RWPE2 (cell line): Measurements from ENCODE around the gene CABLES2.

ENCODE experiments used
- ATAC-seq: fragments of 200-7000 bp; cut with Tn5 transposase; 3 replicates; pipeline ENCODE4 v1.9.1; 2021; ENCODE audit warnings: low read depth
- DNase-seq: peaks from one replicate; pipeline ENCODE4 v3.0.0-alpha.2; 2020; ENCODE audit warnings: low spot score
- H3K27ac ChIP-seq: fragments of 450-650 bp; 2 replicates; pipeline ENCODE4 v1.5.1; 2017; ENCODE audit warnings: mild to moderate bottlenecking; ENCODE audit not compliant: poor library complexity, severe bottlenecking
- H3K27me3 ChIP-seq: fragments of 250-450 bp; sonication (Bioruptor Pico); 2 replicates; pipeline ENCODE4 v1.5.1; 2021; ENCODE audit warnings: mild to moderate bottlenecking, moderate library complexity; ENCODE audit not compliant: insufficient read depth, poor library complexity, severe bottlenecking
- H3K36me3 ChIP-seq: fragments of 250-450 bp; sonication (Bioruptor Pico); 2 replicates; pipeline ENCODE4 v1.5.1; 2020; ENCODE audit warnings: low read depth, mild to moderate bottlenecking, moderate library complexity
- H3K4me1 ChIP-seq: fragments of 250-450 bp; sonication (Bioruptor Pico); 2 replicates; pipeline ENCODE4 v1.5.1; 2021; ENCODE audit warnings: mild to moderate bottlenecking, moderate library complexity; ENCODE audit not compliant: insufficient read depth, poor library complexity, severe bottlenecking
- H3K4me3 ChIP-seq: fragments of 250-450 bp; sonication (Bioruptor Pico); 2 replicates; pipeline ENCODE4 v1.5.1; 2021; ENCODE audit warnings: mild to moderate bottlenecking, moderate library complexity; ENCODE audit not compliant: severe bottlenecking
- H3K9me3 ChIP-seq: fragments of 250-450 bp; sonication (Bioruptor Pico); 2 replicates; pipeline ENCODE4 v1.5.1; 2021; ENCODE audit warnings: mild to moderate bottlenecking, moderate library complexity; ENCODE audit not compliant: severe bottlenecking
- CTCF ChIP-seq: fragments of 450-650 bp; IDR thresholded peaks from one replicate; pipeline ENCODE4 v1.5.1; 2017; ENCODE audit warnings: mild to moderate bottlenecking, moderate library complexity; ENCODE audit not compliant: poor library complexity, severe bottlenecking

Gene CABLES2

GRCh38 chr20:62347445-62347844, 59.6 kb downstream of the CABLES2 start:
- H3K4me1 ChIP-seq: peaks cover 28% of the 10 kb centered on the region
- peaks cover 91% of the 10 kb centered on the region for H3K36me3 ChIP-seq
- H3K27me3 ChIP-seq: no peaks in the 10 kb centered on the region
- no peaks in the 10 kb centered on the region for H3K9me3 ChIP-seq
- peak overlapping the region; percentile 2 for H3K27ac ChIP-seq
- DNase-seq (no peak), ATAC-seq (no peak)
- H3K4me3 ChIP-seq: no peak overlapping the region
- no peak for TF ChIP-seq CTCF

- no peaks in the 10 kb centered on the region for H3K9me3 ChIP-seq
- no peak overlapping the region for H3K4me3 ChIP-seq
- peak overlapping the region; percentile 2 for H3K27ac ChIP-seq
- H3K36me3 ChIP-seq: peaks cover 91% of the 10 kb centered on the region
- ATAC-seq (no peak), DNase-seq (peak; percentile 83)
- no peaks in the 10 kb centered on the region for H3K27me3 ChIP-seq
- peaks cover 24% of the 10 kb centered on the region for H3K4me1 ChIP-seq
- no peak for TF ChIP-seq CTCF
These were observed 60.0 kb downstream of the CABLES2 start for GRCh38 chr20:62347151-62347404.

DNA sequence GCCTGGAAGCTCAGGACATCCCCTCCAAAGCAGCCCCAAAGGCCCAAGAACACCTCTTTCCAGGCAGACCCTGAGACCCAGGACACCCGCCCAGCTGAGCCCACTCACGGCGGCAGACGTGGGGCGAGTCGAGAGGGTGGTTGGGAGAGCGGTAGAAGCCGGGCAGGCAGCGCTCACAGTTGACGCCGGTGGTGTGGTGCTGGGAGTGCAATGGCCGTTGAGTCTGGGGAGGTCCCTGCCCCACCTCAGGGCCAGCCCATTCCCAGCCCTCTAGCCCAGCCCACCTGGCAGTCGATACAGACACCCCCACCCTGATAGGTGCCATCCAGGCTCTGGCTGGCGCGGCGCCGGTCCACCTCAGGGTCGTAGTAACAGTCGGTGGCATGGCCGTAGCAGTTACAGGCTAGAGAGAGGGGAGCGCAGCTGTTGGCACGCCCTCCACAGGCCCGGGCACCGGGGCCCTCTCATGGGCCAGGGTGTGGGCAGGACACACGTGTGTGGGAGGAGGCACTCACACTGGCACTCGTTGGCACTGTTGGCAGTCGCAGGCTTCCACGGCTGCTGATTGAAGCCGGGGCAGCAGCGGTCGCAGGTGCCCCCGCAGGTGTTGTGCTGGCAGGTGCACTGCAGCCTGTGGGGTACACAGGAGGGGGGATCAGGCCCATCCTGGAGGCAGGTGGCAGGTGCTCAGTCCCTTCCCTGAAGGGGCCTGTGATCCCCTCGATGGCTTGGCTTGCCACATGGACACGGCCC, 60.5 kb downstream of the CABLES2 start:
- H3K4me3 ChIP-seq: no peak overlapping the region
- ATAC-seq: no peak
- no peak for TF ChIP-seq CTCF
- H3K9me3 ChIP-seq: no peaks in the 10 kb centered on the region
- DNase-seq: peak; percentile 91
- no peaks in the 10 kb centered on the region for H3K27me3 ChIP-seq
- no peak overlapping the region for H3K27ac ChIP-seq
- H3K4me1 ChIP-seq: peaks cover 19% of the 10 kb centered on the region
- peaks cover 91% of the 10 kb centered on the region for H3K36me3 ChIP-seq

GRCh38 chr20:62345681-62346370, 61.3 kb downstream of the CABLES2 start:
- DNase-seq: peak; percentile 89
- TF ChIP-seq CTCF: no peak
- peaks cover 91% of the 10 kb centered on the region for H3K36me3 ChIP-seq
- H3K27me3 ChIP-seq: no peaks in the 10 kb centered on the region
- peaks cover 12% of the 10 kb centered on the region for H3K4me1 ChIP-seq
- H3K9me3 ChIP-seq: no peaks in the 10 kb centered on the region
- H3K27ac ChIP-seq: no peak overlapping the region
- H3K4me3 ChIP-seq: no peak overlapping the region
- no peak for ATAC-seq

GRCh38 chr20:62344782-62345181, 62.3 kb downstream of the CABLES2 start:
- Histone ChIP-seq H3K36me3 (peaks cover 95% of the 10 kb centered on the region), H3K9me3 (no peaks in the 10 kb centered on the region), H3K27me3 (no peaks in the 10 kb centered on the region), H3K4me3 (no peak overlapping the region), H3K27ac (no peak overlapping the region), H3K4me1 (peaks cover 1% of the 10 kb centered on the region)
- no peak for TF ChIP-seq CTCF
- ATAC-seq (no peak), DNase-seq (no peak)
